Stimulated activated CD4-positive, alpha-beta T cell treated with anti-CD3 and anti-CD28 coated beads, Interleukin-1b, Interleukin-23, amount 100 ng/mL, for 1 hour (primary cell): ENCODE measurements around the gene TLR3.
"Not testable (repeated sequence)": the region's sequence is repeated elsewhere in the genome, so short reads cannot be mapped to it uniquely, and the experiment has no call there.

Experiments
- DNase-seq, 2 donors: peaks; one replicate each; pipeline ENCODE4 v3.0.0-alpha.2; 2020; ENCODE audit warnings: low read depth in 2 of 2

TLR3 gene

DNA sequence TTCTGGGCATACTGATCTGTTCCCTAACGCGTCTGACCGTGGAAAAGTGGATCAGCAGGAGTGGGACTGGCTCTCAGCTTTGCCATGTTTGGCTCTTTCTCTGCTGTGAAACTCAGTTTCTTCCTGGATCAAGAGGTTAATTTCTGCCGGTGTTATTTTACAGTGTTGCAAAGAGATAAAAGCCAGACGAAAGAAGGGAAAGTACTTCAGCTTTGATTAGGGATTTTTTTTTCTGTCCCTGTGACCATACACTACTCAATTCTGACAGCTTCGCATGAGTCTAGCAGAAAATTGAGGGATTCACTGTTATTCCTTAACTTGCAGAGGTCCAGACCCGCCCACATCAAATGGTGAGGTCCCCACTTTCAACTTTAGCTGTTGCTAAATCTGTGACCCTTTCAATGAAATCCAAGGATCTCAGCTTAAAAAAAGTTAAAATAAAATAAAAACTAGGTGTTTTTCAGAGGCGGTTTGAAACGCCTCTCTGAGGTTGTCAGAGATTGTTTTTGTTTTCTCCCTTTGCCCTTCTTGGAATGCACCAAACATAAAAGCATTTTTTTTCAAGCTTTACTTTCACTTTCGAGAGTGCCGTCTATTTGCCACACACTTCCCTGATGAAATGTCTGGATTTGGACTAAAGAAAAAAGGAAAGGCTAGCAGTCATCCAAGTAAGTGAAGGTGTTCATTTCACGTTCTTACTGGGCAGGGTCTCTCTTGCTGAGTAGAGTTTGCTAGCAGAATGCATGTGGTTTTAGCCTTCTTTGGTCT is at the start of gene TLR3:
Gene TLR3, plus strand, starts transcription at position 576 of the 768 bp plus-strand sequence. CDS start 7,464 bp downstream, outside the sequence.
- DNase-seq, result no peak

GRCh38 chr4:186019269-186019668 is 49.7 kb upstream of the TLR3 start:
- no peak for DNase-seq

DNA sequence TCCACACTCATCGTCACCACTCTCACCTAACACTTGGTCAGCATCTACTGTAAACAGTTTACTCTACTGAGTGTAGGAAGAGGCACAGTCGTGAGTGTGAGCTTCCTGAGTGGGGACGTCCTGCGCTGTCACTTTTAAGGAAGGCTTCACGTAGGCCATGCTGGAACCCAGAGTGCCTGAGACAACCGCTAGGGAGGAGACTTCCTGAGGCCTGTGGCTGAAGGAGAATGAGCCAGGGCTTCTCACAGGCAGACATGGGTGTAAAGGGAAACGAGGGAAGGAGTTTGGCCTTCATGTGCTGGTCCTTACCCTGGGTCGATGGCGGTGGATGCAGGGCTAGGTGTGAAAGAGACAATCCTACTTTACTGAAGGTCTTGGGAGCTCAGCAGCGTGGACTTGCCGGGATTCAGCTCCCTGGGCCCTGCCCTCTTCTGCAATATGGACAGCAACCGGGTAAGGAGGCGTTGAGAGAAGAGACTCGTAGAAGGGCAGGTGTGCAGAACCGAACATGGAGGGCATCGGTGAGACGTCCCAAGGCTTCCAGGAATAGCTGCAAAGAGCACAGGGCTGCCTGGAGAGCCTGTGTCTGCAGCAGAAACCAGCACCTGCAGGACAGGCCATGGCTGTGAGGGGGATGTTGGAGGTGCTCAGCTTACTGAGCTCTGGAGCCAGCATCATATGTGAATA is 48.7 kb upstream of the TLR3 start:
- DNase-seq, result no peak

- no peak for DNase-seq
These were observed 48.1 kb upstream of the TLR3 start for GRCh38 chr4:186020793-186021407.

GRCh38 chr4:186021461-186022167 is 47.3 kb upstream of the TLR3 start:
- DNase-seq, result no peak

DNA sequence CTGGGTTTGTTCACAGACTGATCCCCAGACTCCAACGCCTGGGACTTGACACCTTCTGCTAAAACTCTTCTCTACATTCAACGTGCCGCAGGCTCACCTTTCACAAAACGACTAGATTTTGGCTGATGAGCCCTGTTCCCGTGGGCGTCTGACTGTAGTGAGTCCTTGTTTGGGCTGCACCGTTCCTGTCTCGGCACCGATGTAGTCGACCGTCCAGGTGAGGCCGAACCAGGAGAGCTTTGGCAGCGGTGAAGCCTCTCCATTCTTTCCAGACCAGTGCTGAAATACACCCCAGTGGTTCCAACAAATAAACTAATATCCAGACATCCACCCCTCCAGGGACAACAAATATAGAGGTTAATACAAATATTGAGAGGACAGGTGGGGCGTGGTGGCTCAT is 45.0 kb upstream of the TLR3 start:
- no peak for DNase-seq

DNA sequence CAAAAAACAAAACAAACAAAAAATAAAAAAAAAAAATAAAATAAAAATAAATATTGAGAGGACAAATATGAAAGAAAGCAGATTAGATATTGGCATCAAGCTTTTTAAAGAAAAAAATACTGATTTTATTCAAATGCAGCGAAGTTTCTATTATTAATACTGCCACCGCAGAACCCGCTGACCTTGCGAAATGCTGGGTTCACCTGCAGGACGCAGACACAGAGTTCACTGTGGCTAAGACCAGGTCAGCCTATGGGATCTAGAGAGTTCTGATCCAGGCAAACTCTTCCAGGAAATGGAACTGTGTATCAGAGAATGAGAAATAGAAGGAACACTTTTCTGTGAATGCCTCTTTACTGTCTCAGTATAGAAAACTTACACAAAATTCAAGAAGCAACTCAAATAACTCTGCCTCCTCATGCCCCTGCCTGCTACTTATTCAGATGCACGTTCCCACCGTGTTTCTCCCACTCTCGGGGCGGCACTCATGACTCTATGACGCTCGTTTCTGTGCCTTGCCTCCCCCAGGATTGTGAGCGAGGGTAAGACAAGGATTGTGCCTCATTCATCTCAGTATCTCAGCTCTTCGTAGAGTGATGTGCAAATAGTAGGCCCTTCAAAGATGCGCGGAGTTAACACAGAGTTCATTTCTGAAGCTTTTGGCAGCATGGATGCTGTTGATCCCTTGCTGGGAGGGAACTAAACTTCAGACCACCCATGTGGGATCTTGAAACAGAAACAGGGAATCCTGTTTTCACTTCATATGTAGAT is 44.1 kb upstream of the TLR3 start:
- no peak for DNase-seq

- DNase-seq, result no peak
These were observed 43.6 kb upstream of the TLR3 start for GRCh38 chr4:186025408-186025690.

DNA sequence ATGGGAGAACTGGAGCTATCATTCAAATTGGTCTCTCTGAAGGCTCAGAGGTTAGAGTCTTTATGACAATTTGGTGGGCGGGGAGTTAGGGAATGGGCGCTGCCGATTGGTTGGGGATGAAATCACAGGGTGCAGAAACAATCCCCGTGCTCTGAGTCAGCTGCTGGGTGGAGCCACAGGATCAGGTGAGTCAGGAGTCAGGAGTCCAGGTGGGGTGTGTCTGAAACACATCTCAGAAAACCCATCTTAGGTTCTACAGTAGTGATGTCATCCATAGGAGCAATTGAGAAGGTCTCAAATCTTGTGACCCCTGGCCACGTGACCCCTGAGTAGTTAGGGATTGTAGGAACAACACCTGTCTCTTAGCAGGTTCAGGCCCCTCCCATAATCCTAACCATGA is 41.6 kb upstream of the TLR3 start:
- DNase-seq, result no peak

- no peak for DNase-seq
These were observed 39.2 kb upstream of the TLR3 start for GRCh38 chr4:186029571-186030398.

GRCh38 chr4:186030399-186030775 is 38.6 kb upstream of the TLR3 start:
- no peak for DNase-seq

DNA sequence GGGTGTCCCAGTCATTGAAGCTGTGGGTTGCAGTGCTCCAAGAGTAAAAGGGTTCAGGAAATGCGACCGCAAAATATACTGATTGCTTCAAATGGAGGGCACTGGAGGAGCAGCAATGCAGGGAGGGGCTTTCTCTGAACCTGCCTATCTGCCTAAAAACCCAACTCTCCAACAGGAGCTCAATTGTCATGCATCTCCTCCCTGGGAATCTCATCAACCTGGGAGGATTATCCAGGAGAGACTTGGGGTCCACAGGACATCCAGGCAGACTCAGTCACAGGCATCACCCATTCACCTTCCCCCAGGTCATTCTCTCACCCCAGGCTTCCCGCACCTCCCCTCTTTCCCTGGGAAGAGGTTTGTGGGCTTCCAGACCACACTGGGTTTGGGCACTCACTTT is 38.2 kb upstream of the TLR3 start:
- DNase-seq, result no peak

DNA sequence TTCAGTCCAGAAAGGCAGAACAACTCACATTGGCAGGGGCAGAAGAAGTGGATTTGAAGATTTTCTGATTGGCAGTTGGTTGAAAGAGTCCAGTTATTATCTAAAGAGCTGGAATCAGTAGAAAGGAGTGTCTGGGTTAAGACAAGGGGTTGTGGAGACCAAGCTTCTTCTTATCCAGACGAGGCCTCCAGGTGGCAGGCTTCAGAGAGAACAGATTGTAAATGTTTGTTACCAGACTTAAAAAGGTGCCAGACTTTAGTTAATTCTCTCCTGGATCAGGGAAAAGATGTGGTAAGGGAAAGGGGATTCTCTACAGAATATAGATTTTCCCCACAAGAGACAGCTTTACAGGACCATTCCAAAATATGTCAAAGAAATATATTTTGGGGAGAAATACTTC is 36.7 kb upstream of the TLR3 start:
- no peak for DNase-seq

DNA sequence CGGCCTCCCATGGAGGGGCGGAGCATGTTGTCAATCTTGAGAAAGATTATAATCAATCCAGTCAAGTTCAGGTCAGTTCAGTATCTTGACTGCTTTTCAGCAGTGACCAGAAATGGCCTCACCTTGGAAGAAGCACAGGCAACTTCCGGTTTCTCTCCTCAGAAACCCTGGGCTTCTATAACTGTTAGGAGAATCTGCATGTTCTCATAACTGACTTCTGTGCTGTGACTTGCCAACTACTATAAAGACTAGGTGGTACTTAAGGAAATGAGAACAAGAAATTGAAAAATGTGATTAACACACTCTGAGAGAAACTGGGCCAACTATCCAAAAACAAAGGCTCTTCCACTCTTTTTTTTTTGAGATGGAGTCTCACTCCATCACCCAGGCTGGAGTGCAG is 35.9 kb upstream of the TLR3 start:
- no peak for DNase-seq

DNA sequence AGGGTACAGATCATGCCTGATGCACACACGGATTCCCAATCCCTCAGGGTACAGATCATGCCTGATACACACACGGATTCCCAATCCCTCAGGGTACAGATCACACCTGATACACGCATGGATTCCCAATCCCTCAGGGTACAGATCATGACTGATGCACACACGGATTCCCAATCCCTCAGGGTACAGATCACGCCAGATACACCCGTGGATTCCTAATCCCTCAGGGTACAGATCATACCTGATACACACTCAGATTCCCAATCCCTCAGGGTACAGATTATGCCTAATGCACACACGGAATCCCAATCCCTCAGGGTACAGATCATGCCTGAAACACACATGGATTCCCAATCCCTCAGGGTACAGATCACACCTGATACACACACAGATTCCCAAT is 34.3 kb upstream of the TLR3 start:
- DNase-seq, result not testable (repeated sequence)

DNA sequence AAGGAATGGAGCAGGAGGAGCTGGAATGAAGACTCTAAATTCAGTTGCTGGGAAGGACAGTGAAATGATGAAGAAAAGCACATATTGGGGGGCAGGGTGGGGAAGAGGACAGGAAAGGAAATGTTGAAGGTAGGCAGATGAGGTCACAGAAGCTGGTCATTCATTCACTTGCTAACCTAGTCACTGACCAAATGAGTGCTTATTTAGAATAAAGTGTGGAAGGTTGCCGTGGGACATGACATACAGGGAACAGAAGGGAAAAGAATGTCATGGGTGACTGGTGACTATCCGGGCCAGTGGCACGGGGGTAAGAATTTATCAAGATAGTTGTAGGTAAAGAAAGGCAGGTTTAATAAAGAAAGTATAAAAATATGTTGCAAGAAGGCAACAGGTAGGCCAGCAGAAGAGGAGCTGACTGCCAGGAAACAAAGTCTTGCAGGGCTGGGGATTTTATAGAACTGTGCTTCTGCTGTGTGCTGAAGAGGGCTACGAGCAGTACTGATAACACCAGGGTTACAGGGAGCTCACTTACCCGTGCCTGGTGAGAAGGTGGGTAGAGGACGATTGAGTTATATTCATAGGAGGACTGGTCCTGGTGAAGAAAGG is 31.9 kb upstream of the TLR3 start:
- no peak for DNase-seq

DNA sequence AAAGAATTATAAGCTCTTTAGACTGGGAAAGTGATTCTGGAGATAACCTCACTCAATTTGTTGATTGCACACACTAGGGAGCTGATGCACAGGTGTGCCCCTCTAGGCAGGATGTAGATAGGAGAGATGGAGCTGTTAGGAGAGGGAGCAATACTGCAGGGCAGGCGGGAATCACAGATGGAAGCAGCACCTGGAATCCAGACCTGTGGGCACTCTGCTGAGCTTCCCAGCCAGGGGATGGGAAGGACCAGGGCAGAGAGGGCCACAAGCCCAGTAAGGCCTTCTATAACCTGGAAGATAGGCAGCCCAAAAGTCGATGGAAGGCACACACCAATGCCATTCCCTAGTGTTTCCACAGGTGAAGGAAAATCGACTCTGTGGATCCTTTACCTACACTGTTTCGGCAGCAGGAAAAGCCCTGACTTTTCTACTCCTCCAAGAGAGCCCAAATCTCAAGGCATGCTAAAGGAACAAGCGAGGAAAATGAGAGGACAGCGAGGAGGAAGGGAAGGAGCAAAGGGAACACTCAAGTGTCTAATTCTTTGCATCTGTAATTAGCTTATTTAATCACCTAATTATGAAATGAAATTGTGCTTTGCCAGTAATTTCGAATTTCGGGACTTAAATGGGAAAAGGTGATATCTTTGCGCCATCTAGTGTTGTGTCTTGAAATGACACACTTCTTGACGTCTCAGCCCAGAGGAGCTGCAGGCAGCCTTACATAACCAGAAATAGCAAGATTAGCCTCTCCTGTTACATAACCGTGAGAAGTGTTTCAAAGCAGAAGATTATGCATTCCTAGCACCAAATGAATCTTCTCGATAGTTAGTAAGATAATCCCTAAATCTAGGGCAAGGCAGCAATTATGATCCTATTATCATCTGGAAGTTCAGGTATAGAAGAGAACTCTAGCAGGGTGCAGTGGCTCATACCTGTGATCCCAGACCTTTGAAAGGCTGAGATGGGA is 31.0 kb upstream of the TLR3 start:
- DNase-seq, result no peak

GRCh38 chr4:186039697-186040096 is 29.3 kb upstream of the TLR3 start:
- no peak for DNase-seq

GRCh38 chr4:186040316-186040715 is 28.6 kb upstream of the TLR3 start:
- no peak for DNase-seq
